OCI-LY3 (cell line): Measurements from ENCODE around the gene PLA2G4F.

ENCODE experiments used
- H2AFZ ChIP-seq: fragments of 200-600, 300-600 bp; shearing (Covaris generic); 2 replicates; pipeline ENCODE4 v1.6.0; 2014; ENCODE audit warnings: antibody characterized with exemption, low read depth, low read length
- H3K27ac ChIP-seq: fragments of 200-600, 300-600 bp; sonication (generic); 2 replicates; pipeline ENCODE4 v1.5.1; 2014; ENCODE audit warnings: mild to moderate bottlenecking, low read length, moderate library complexity, mixed read lengths
- H3K27me3 ChIP-seq: fragments of 200-600, 300-600 bp; sonication (generic); 2 replicates; pipeline ENCODE4 v1.6.1; 2014; ENCODE audit warnings: low read depth, low read length, mixed read lengths
- H3K36me3 ChIP-seq: fragments of 200-600, 300-600 bp; sonication (generic); replicated peaks from 2 replicates; pipeline ENCODE3; 2014; ENCODE audit warnings: low read depth, low read length, mixed read lengths
- H3K4me1 ChIP-seq: fragments of 300-600, 200-600 bp; sonication (generic); 2 replicates; pipeline ENCODE4 v1.6.1; 2014; ENCODE audit warnings: low read length, mixed read lengths
- H3K4me2 ChIP-seq: fragments of 200-600, 300-600 bp; sonication (generic); 2 replicates; pipeline ENCODE4 v1.6.1; 2014; ENCODE audit warnings: low read length, mixed read lengths
- H3K4me3 ChIP-seq: fragments of 300-600, 200-600 bp; sonication (generic); 2 replicates; pipeline ENCODE4 v1.5.1; 2014; ENCODE audit warnings: antibody characterized with exemption, mild to moderate bottlenecking, low read length, moderate library complexity
- H3K79me2 ChIP-seq: fragments of 300-600, 200-600 bp; shearing (Covaris generic); 2 replicates; pipeline ENCODE4 v1.6.1; 2014; ENCODE audit warnings: mild to moderate bottlenecking, low read length, mixed read lengths
- H3K9ac ChIP-seq: fragments of 300-600, 200-600 bp; shearing (Covaris generic); 2 replicates; pipeline ENCODE4 v1.6.0; 2014; ENCODE audit warnings: mild to moderate bottlenecking, low read length, moderate library complexity
- H3K9me3 ChIP-seq: fragments of 200-600, 300-600 bp; shearing (Covaris generic); 2 replicates; pipeline ENCODE4 v1.6.1; 2014; ENCODE audit warnings: low read length, mixed read lengths; ENCODE audit not compliant: insufficient read depth
- H4K20me1 ChIP-seq: fragments of 200-600, 300-600 bp; sonication (generic); 2 replicates; pipeline ENCODE4 v1.6.1; 2016; ENCODE audit warnings: low read length, mixed read lengths; ENCODE audit not compliant: insufficient read depth
- EZH2phosphoT487 ChIP-seq: fragments of 200-600 bp; shearing (Covaris generic); IDR thresholded peaks from 2 replicates; pipeline ENCODE4 v1.6.1; 2018; ENCODE audit warnings: antibody characterized with exemption, mixed run types, low read depth
- TF ChIP-seq, protein P1 (sequence below): fragments of 200-600, 300-600 bp; sonication (generic); IDR thresholded peaks from 2 replicates; pipeline ENCODE4 v1.5.1; 2014; ENCODE audit warnings: antibody characterized with exemption, low read length, low read depth

Gene PLA2G4F

GRCh38 chr15:42184296-42184695 is 27.9 kb upstream of the PLA2G4F start:
- no peak overlapping the region for H3K4me3 ChIP-seq
- no peaks in the 10 kb centered on the region for H4K20me1 ChIP-seq
- no peak overlapping the region; the same call in 1 of the 2 replicates for H3K4me2 ChIP-seq
- H3K36me3 ChIP-seq: peaks cover 41% of the 10 kb centered on the region
- H2AFZ ChIP-seq: no peak overlapping the region
- no peak overlapping the region for H3K9ac ChIP-seq
- H3K79me2 ChIP-seq: no peaks in the 10 kb centered on the region
- no peak overlapping the region for H3K27ac ChIP-seq
- H3K27me3 ChIP-seq: no peaks in the 10 kb centered on the region
- H3K4me1 ChIP-seq: peaks cover 11% of the 10 kb centered on the region
- no peak for TF ChIP-seq EZH2phosphoT487
- TF ChIP-seq, protein P1, sequence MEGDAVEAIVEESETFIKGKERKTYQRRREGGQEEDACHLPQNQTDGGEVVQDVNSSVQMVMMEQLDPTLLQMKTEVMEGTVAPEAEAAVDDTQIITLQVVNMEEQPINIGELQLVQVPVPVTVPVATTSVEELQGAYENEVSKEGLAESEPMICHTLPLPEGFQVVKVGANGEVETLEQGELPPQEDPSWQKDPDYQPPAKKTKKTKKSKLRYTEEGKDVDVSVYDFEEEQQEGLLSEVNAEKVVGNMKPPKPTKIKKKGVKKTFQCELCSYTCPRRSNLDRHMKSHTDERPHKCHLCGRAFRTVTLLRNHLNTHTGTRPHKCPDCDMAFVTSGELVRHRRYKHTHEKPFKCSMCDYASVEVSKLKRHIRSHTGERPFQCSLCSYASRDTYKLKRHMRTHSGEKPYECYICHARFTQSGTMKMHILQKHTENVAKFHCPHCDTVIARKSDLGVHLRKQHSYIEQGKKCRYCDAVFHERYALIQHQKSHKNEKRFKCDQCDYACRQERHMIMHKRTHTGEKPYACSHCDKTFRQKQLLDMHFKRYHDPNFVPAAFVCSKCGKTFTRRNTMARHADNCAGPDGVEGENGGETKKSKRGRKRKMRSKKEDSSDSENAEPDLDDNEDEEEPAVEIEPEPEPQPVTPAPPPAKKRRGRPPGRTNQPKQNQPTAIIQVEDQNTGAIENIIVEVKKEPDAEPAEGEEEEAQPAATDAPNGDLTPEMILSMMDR: no peak
- H3K9me3 ChIP-seq: no peaks in the 10 kb centered on the region

- TF ChIP-seq, protein P1: no peak
- no peak for TF ChIP-seq EZH2phosphoT487
- Histone ChIP-seq H2AFZ (no peak overlapping the region), H3K27ac (no peak overlapping the region), H3K79me2 (no peaks in the 10 kb centered on the region), H3K4me3 (no peak overlapping the region), H4K20me1 (no peaks in the 10 kb centered on the region), H3K27me3 (no peaks in the 10 kb centered on the region), H3K4me2 (no peak overlapping the region), H3K9me3 (no peaks in the 10 kb centered on the region), H3K4me1 (peaks cover 8% of the 10 kb centered on the region), H3K36me3 (peaks cover 36% of the 10 kb centered on the region), H3K9ac (no peak overlapping the region)
These were observed 26.5 kb upstream of the PLA2G4F start for GRCh38 chr15:42182961-42183360.

- Histone ChIP-seq H2AFZ (no peak overlapping the region), H3K4me1 (peaks cover 8% of the 10 kb centered on the region), H3K36me3 (peaks cover 35% of the 10 kb centered on the region), H3K27me3 (no peaks in the 10 kb centered on the region), H3K9ac (no peak overlapping the region), H3K27ac (no peak overlapping the region), H3K4me3 (no peak overlapping the region), H3K79me2 (no peaks in the 10 kb centered on the region), H3K9me3 (no peaks in the 10 kb centered on the region), H3K4me2 (no peak overlapping the region), H4K20me1 (no peaks in the 10 kb centered on the region)
- no peak for TF ChIP-seq EZH2phosphoT487
- TF ChIP-seq, protein P1: no peak
These were observed 26.0 kb upstream of the PLA2G4F start for GRCh38 chr15:42182328-42182886.

- H2AFZ ChIP-seq: no peak overlapping the region
- H3K4me3 ChIP-seq: no peak overlapping the region
- H3K9me3 ChIP-seq: no peaks in the 10 kb centered on the region
- H3K9ac ChIP-seq: no peak overlapping the region
- no peaks in the 10 kb centered on the region for H3K79me2 ChIP-seq
- no peaks in the 10 kb centered on the region for H4K20me1 ChIP-seq
- H3K4me2 ChIP-seq: no peak overlapping the region
- no peak for TF ChIP-seq EZH2phosphoT487
- TF ChIP-seq, protein P1: no peak
- no peaks in the 10 kb centered on the region for H3K27me3 ChIP-seq
- H3K4me1 ChIP-seq: no peaks in the 10 kb centered on the region
- peaks cover 25% of the 10 kb centered on the region for H3K36me3 ChIP-seq
- H3K27ac ChIP-seq: no peak overlapping the region
These were observed 21.6 kb upstream of the PLA2G4F start for GRCh38 chr15:42178056-42178455.
